Renal cortex interstitium (tissue), 11 donors: ENCODE measurements around the gene ATMIN. TPM values are rescaled to one million over a fixed set of nuclear protein-coding genes. Genes with fewer than 3 reads are reported as not detected.
A peak's percentile ranks its signal among the peaks of the same experiment; 100 is the strongest.

ENCODE experiments used
- DNase-seq, 11 donors: peaks; one replicate each; pipeline ENCODE4 v3.0.0-alpha.2; 2013; ENCODE audit warnings: low read depth in 9 of 11, low spot score in 4 of 11; ENCODE audit errors: extremely low read depth in 1 of 11
- polyA plus RNA-seq, 3 donors: library from polyadenylated mRNA; unstranded; fragments of 120-200 nt; gene quantifications; one replicate each; pipeline ENCODE4 v1.2.1, GENCODE V29; 2013; ENCODE audit not compliant: insufficient read length in 3 of 3

Gene ATMIN
- polyA plus RNA-seq, 3 donors: 42.7 to 53.5 (median 43.3) TPM

DNA sequence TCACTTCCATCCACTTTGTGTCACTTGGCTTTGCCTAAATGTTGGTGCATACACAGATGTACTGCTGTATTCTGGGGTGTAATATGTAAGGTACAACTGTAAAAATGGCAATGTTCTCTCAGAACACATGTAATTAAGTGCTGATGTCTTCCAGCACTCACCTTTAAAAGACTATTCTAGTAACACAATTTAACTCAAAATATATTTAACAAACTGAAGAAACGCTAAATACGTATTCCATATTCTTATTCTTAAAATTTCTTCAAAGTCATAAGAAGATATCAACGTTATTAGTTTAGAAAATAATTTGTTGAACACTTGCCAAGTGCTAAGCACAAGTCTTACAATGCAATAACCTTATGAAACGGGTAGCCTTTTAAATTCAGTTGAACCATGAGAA is 32.6 kb upstream of the ATMIN start:
- DNase-seq: no peak

DNA sequence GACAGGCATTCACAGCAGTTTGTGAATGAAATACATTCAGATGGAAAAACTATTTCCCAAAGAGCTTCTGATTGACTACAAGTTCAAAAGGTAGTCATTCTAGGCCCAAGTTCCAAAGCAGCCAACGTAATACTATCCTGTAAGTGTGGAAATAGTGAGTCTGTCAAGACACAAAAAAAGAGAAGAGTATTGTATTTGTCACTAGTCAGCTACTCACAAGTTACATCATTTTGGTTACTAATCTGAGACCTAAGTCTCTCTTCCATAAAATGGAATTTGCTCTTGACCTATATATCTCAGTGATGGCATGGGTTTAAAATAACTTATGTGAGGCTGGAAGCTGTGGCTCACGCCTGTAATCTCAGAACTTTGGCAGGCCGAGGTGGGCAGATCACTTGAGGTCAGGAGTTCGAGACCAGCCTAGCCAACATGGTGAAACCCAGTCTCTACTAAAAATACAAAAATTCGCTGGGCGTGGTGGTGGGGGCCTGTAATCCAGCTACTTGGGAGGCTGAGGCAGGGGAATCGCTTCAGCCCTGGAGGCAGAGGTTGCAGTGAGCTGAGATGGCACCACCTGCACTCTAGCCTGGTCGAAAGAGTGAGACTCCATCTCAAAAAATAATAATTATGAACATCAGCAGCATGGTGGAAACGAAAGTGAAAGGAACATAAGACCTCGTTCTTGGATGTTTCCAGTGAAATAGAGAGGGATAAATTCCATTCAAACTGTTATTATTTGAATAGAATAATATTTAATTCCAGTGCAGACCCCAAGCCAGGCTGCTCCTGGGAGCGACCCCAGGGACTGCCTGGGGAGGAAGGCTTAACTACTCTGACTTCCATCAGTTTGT is 31.8 kb upstream of the ATMIN start:
- no peak for DNase-seq

DNA sequence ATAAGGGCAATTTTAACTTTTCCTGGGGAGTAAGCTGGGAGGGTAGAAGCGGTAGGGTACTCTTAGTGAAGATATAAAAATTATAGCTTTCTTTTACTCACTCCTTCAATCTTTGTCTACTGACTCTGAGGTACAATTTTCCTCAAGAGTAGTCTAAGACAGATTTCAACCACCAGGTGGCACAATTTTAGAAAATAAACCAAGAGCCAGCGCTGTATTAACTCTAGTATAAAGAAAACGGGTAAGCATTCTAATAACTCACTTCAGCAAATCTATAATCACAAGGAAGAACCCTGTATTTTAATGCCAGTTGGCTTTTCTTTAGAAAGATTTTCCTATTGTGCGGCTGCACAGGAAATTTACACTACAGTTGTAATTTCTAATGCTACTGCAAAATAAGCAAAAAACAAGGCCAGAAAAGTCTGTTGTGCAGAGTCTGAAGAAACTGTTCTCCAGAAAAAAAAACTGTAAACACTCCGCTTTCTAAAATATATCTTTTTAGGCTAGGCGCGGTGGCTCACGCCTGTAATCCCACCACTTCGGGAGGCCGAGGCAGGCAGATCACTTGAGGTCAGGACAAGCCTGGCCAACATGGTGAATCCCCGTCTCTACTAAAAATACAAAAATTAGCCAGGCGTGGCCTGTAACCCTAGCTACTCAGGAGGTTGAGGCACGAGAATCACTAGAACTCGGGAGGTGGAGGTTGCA is 30.8 kb upstream of the ATMIN start:
- DNase-seq: peak in 5 of 11 donors; percentile 39 to 77 (median 59)

DNA sequence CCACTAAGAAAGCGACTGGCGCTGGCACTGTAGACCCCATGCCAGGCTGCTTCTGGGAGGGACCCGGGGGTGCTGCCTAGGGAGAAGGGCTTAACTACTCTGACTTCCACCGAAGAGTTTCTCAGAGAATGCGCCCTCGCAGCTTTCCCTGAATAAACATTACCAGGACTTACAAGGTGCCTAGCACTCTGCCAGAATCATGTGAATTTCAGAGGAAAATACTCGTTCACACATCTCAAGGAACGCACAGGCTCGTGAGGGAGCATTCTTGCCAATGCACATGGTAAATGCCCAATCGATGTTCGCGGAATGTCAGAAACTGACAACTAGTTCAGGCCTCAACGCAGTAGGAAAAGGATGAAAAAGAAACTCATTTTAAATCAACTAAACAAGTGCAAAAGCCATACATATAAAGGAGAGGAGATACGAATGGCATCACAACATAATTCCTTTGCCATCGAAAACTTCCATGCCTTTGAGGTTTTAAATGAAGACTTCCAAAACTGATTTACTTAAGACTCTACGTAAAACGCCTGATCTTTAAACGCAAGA is 30.0 kb upstream of the ATMIN start:
- DNase-seq: peak in 1 of 11 donors; percentile 12

DNA sequence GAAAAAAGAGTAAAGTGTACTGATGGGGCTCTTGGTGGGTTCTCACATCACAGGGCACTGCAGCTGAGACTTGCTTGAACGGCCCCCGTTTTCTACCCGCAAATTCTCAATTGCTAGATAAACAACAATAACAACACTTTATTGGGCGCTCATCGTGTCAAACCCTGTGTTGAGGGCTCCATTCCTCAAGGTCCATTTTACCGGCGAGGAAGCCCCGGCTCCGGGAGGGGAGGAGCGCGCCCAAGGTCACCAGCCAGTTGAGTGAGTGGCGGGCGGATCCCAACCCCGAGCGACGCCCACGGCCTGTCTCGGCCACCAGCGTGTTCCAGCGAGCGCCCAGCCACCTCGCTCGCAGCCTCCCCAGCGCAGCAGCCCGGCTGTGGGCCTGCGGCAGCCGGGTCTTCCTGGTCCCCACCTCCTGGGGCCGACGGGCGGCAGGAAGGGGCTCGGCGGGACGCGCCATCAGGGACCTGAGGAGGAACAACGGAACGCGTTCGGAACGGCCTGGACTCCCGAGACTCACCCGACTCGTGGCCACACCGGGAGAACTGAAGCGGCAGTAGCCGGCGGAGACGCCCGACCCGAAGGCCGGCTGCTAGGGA is 29.3 kb upstream of the ATMIN start:
- peak in 4 of 11 donors; percentile 20 to 60 (median 30) for DNase-seq

DNA sequence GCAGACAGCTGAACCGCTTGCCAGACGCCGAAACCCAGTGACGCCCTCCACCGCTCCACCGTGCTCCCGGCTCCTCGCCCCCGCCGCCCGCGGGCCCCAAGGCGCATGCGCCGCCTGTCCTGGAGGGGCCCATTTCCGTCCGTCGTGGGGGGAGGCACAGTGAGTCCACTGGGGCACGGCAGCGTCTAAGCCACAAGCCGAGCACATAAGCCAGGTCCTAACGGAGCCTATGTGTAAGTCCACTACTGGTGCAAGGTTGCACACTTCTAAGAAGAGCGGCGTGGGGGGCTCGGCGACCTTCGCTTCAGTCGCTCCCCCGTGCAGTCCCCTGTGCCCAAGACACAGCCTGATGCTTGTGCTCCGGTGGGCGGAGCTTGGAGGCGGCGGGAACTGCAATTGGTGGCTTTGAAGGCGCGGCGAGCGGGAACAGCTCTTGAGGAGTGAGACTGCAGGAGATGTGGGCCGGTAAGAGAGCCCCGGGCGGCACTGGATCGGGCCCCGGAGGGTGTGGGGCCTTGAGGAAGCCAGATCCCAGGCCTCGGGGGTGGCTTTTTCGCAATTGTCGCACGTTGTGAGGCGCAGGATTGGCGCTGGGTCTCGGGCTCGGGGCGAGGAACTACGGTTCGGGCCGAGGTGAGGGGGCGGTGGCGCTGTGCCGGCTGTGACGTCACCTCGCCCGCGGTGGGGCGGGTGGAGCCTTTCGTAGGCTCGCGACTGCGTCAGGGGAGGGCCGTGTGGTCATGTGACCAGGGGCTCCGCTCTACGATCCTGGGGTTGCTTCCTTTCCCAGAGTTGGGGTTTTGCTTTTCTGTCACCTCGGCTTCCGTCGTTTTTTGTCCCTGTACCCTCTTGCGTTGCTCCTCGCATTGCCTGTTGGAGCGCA is 28.6 kb upstream of the ATMIN start, which contains the start of the genes CENPN and CMC2:
Gene CENPN (plus strand): TSS at position 402 of the 883 bp plus-strand sequence. CDS start 4,726 bp downstream, outside the sequence.
Gene CMC2 (minus strand): TSS at position 73 of the 883 bp plus-strand sequence. CDS start 9,491 bp downstream, outside the sequence.
- DNase-seq: peak; percentile 96 to 99 (median 98)

DNA sequence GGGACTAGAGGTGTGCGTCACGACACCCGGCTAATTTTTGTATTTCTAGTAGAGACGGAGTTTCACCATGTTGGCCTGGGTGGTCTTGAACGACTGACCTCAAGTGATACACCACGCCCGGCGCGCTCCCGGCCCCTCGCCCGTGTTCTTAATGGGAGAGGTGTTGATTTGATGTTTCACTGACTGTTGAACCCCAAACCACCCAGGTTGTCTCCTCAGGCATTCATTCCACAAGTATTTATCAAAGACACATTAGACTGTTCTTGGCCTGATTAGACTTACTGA is 27.2 kb upstream of the ATMIN start:
- DNase-seq: no peak

DNA sequence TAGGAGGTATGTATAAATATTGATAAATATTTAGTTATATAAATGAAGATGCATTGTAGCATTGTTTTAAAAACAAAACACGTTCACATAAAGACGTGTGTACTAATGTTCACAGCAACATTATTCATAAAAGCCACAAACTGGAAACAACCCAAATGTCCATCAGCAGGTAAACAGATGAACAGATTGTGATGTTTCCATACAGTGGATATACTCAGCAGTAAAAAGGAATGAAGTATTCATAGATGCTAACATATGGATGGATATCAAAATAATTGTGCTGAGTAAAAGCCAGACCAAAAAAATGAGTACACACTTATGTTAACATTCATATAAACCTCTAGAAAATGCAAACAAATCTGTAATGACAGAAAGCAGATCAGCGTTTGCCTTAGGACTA is 22.7 kb upstream of the ATMIN start:
- no peak for DNase-seq

DNA sequence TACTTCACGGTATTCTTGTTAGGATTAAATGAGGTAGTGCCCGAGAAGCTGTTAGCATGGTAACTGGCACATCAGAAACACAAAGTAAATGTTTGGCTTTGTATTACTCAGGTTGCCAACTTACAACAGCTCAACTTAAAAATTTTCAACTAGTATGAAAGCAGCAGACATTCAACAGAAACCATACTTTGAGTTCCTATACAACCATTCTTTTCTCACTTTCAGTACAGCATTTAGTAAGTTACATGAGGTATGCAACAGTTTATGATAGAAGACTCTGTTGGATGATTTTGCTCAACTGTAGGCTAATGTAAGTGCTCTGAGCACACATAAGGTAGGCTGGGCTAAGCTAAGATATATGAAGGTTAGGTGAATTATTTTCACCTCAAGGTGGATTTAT is 21.0 kb upstream of the ATMIN start:
- DNase-seq: no peak

DNA sequence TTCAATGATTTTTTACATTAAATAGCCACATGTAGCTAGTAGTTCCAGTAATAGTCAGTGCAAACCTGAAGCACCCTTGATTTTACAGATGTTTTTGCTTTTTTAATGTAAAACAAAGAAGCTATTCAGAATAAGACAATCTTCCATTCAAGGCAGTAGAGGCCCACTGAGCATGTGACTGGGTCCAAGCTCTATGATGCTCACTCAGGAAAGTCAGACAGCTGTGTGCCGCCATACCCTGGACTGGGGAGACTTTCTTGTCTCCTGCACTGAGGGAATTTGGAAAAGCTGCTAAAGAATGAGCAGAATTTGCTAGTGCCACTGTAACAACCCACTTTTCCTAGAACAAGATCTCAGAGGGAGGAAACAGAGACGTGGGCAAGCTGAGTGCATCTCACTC is 17.1 kb upstream of the ATMIN start:
- DNase-seq: no peak

DNA sequence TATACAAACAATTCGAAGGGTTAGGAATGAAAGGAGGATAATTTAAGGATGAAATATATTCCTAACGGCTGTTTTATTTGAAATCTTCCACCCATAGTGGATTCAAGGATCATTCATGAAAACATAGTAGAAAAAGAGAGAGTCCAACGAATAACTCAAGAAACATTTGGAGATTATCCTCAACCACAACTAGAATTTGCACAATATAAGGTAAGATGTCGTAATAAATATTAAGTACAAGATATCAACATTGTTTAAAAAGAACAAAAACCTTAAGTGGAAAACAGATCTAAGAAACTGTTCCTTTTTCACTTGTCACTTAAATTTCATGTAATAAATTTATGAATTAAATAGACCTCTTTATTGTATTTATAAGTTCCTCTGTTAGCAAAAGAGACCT is 9.2 kb upstream of the ATMIN start:
- no peak for DNase-seq

DNA sequence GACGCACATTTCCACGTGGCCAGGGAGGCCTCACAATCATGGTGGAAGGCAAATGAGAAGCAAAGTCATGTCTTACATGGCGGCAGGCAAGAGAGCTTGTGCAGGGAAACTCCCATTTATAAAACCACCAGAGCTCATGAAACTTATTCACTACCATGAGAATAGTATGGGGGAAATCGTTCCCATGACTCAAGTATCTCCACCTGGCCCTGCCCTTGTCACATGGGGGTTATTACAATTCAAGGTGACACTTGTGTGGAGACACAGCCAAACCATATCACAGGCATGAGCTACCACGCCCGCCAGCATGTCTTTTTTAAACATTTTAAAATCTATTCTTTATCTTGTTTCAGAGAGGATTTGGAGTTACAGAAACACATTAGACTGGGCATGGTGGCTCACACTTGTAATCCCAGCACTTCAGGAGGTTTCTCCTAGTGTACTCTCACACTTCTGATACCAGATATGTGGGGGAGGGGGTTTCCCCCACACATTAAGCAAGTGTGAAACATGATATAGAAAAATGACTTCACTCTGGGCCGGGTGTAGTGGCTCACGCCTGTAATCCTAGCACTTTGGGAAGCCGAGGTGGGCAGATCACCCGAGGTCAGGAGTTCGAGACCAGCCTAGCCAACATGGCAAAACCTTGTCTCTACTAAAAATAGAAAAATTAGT is 5.6 kb upstream of the ATMIN start:
- no peak for DNase-seq

DNA sequence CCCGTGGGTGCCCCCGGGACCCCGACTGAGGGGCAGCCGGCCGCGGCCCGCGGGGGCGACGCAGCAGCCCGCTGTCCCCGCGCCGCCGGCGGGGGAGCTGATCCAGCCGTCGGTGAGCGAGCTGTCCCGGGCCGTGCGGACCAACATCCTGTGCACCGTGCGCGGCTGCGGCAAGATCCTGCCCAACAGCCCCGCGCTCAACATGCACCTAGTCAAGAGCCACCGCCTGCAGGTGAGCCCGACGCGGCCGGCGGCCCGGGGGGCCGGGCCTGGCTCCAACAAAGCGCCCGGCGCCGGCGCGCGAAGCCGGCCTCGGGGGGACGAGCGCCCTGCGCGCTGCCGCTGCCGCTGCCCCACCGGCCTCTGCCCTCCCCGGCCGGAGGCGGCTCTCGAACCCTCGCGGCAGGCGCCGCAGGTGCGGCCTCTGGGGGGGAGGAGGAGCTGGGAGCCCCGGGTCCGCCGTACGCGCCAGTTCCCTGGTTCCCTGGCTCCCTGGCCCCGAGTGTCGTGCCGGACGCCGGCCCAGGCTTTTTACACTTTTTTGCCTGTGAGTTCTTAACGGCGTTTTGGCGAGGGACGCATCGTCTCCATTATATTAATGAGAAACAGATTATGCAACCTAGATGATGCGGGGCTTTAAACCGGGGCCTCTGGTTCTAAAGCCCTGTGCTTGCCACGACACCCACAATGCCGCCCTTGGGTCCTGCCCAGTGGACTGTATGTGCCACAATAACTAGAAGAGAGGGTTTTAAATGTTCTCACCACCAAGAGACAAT is 521 bp downstream of the ATMIN start:
- DNase-seq: peak in 7 of 11 donors; percentile 4 to 34 (median 26)

DNA sequence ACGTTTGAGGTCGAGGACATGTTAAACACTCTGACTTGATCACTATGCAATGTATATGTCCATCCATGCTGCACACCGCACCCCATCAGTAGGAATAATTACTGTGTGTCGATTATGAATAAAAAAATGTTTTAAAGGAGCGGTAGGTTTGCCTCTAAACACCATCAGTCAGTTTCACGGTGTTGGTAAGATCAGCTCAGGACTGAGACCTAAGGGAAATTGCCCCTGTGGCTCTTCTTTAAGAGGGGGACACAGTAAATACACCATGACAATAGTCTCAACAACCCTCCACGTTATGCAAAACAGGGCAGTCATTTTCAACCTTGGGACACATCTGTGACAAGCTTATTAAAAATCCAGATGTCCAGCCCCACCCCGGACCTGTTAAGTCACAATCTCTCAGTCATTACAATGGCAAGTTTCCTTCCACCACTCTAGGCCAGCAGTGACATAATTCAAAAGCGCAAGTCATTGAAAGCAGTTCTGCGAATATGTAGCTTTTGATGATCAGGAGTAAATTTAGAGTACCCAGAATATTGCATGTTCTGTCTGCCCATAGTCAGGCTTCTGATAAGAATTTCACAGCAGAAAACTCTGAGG is 1.2 kb downstream of the ATMIN start:
- no peak for DNase-seq

DNA sequence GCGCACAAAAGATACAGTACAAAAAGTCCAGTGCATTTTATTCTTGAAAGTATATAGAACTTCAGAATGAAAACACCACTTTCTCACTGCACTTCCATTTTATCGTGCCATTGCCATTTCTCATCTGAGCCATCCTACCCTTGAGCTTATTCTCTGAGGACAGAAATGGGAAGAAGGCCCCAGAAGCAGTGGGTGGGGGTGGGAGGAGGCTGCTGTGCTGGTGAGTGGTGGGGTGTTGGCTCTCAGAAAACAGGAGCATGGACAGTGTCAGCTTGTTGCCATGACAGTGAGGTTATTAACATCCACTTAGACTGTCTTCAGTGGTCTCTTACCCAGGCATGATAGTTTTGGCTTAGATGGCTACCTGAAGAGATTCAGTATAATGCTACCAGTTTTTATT is 4.5 kb downstream of the ATMIN start:
- DNase-seq: no peak

DNA sequence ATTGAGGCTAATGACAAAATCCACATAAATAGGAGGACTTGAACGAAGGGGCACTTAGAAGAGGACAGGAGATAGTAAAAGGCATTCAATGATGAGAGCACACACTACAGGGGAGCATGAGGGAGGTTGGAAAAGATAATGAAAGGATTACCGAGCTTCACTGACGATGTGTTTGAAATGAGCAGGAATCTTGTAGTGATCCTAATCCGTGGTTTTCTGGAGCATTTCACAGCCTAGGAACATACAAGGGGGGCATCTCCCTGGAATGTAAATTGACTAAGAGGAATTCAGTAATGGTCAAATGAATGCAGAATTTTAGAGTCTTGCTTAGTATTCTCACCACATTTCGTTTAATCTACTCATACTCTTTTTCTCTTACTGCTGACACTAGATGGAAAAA is 5.2 kb downstream of the ATMIN start:
- no peak for DNase-seq

DNA sequence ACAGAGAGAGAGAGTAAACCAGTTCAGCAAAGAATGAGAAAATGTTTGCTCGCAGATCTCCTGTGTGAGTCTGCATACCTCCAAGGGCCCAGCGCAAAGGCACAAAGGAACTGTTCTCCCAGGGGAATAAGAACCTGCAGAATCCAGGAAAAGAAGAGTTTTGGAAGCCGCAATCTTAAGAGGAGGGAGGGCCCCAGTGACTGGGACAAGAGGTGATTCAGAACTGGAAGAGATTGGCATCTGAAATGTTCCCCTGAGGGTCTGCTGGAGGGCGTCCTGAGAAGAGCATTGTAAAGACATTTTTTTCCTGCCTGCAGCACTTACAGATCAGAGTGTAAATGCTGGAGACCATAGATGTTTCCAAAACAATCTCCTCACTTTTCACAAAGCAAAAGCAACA is 6.1 kb downstream of the ATMIN start:
- DNase-seq: no peak
